Limb (tissue), 2 donors: ENCODE data around the gene EFCAB5.
"Not testable (repeated sequence)": the region's sequence is repeated elsewhere in the genome, so short reads cannot be mapped to it uniquely, and the experiment has no call there.

ENCODE experiments used
- DNase-seq, 2 donors: peaks; one replicate each; pipeline ENCODE4 v3.0.0-alpha.2; 2016; ENCODE audit errors: extremely low spot score in 2 of 2

The EFCAB5 gene

GRCh38 chr17:29941334-29941733, at the start of gene EFCAB5:
Gene EFCAB5 (plus strand): TSS chr17:29941634. CDS start chr17:29941797, 163 bp downstream.
- no peak for DNase-seq

- DNase-seq, result no peak
These were observed 49.2 kb upstream of the EFCAB5 start for GRCh38 chr17:29892201-29892600.

GRCh38 chr17:29897136-29897535, 44.3 kb upstream of the EFCAB5 start:
- DNase-seq, result not testable (repeated sequence)

- DNase-seq, result no peak
These were observed 38.0 kb upstream of the EFCAB5 start for GRCh38 chr17:29903471-29903870.

DNA sequence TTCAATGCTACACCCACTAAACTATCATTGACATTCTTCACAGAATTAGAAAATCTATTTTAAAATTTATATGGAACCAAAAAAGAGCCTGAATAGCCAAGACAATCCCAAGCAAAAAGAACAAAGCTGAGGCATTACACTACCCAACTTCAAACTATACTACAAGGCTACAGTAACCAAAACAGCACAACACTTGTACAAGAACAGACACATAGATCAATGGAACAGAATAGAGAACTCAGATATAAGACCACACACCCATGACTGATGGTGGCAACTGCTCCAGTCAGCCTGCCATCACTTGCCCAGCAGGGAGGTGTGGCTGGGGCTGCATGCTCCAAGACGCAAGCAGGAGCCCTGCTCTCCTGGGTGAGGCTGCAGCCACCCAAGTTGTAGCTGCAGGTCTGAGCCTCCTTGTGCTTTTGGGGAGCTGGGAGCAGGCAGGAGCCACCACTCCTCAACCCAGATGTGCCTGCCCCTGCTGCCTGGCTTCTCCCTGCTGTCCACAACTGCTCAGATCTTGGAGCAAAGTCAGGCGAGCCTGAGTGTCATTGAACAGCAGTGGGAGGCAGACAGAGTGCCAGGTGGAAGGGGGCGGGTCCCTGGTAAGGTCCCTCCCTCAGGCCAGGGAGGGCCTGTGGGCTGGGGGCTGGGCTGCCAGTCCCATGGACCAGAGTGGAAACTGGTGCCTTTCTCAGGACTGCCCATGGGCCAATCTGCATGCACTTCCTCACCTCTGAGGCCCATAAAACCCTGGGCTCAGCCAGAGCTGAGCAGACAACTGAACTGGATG, 36.2 kb upstream of the EFCAB5 start:
- DNase-seq, result no peak

GRCh38 chr17:29905879-29906167, 35.6 kb upstream of the EFCAB5 start:
- DNase-seq, result no peak

DNA sequence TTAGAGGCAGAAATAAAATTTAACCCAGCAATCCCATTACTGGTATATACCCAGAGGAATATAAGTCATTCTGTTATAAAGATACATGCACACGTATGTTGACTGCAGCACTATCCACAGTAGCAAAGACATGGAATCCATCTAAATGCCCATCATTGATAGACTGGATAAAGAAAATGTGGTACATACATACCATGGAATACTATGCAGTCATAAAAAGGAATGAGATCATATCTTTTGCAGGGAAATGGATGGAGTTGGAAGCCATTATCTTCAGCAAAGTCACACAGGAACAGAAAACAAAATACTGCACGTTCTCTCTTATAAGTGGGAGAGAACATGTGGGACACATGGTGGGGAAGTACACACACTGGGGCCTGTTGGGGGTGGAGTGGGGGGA, 34.5 kb upstream of the EFCAB5 start:
- no peak for DNase-seq

GRCh38 chr17:29909236-29910003, 32.0 kb upstream of the EFCAB5 start:
- DNase-seq, result no peak

DNA sequence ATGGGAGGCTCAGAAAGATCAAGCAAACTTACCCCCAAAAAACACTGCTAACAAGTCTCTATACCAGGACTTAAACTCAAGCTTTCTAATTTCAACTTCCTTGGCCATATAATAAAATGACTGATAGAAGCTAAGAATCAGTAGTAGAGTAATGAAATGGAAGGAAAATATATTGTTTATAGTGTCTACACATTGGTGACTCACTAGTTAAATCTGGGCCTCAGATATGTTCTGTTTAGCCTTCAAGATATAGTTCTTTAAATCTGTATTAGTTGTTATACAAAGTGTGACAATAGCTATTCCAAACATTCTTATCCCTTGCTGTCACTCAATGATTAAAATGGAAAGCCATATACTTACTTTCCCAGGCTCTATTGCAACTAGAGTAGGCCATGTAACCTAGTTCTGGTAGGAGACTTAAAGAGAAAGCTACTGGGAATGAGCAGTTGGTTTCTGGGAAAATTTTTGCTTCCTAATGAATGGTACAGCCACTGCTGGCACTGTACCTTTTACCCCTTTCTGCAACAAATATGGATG, 29.7 kb upstream of the EFCAB5 start:
- no peak for DNase-seq

DNA sequence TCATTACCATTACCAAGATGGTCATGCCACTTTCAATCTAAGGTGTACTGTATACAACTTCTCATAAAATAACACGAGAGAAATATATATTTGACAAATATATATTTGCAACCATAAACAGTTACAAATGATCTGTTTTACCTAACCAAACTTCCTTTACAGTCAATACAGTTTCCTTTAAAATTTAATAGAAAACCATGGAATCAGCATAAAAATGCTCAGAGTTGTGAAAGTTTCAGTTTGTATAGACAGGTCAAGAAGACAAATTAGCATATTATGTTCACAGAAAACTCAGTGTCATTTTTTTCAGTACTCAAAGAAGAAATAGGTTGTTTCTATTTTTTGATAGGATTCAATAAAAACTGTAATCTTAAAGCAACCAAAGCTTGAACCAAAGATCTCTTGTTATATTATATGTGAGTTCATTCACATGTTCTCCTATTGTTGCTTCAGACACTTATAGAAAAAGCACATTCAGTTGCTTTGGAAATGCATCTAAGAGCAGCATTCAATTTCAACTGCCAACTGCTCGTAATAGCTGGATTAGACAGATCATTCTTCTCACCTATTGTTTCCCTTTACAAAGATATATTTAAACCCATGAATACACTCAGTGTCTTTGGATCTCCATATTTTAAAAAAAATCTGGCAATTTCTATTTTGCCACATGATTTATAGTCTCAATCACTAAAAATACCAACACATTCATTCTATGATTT, 26.5 kb upstream of the EFCAB5 start:
- DNase-seq, result no peak

DNA sequence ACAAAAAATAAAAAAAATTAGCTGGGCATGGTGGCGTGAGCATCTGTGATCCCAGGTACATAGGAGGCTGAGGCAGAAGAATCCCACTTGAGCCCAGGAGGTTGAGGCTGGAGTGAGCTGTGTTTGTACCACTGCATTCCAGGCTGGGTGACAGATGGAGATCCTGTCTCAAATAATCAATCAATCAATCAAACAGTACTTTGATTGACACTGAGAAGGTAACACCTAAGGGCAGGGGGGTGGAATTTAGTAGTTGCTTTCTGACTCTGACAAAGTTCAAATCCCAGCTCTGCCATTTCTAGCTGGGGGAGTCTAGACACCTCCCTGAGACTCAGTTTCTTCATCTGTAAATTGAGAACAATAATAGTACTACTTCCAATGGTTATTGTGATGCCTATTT, 23.4 kb upstream of the EFCAB5 start:
- no peak for DNase-seq

DNA sequence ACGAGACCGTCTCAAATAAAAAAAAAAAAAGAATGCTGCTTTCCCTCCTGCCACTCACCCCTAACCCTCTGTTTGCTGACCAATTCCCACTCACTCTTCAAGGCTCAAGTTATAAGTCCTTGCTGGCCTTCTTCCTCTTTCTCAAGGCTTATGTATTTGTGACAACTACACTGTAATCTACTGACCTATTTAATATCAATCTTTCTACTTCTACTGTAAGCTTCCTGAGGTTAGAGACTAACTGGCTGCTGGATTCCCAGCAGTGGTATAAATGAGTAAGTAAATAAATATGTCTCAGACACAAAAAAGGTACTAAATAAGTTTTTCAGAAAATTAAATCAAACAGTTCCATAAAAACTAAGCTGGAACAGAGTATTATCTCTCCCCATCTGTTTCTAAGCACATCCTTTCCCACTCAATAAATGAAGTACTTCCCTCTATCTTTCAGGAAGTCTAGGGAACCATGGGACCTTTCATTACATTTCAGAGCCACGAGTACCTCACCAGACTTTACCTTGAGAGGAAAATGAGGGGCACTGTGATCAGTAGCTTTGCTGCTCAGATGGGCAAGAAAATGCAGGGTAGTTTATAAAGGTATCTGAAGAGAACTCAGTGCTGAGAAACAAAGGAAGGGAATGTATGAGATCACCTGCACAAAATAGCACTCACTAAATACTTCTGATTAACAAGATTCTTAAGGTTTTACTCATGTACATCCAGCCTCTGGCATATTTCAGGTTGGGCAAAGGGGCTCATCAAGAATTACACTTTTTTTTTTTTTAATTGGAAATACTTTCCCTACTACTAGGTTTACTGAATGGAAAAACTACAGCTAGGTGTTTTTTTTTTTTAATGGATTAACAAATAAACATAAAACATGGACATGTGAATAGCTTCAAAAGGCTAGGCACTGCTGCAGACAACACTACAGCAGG, 22.2 kb upstream of the EFCAB5 start:
- DNase-seq, result no peak

- DNase-seq, result no peak
These were observed 16.6 kb upstream of the EFCAB5 start for GRCh38 chr17:29924786-29925185.

DNA sequence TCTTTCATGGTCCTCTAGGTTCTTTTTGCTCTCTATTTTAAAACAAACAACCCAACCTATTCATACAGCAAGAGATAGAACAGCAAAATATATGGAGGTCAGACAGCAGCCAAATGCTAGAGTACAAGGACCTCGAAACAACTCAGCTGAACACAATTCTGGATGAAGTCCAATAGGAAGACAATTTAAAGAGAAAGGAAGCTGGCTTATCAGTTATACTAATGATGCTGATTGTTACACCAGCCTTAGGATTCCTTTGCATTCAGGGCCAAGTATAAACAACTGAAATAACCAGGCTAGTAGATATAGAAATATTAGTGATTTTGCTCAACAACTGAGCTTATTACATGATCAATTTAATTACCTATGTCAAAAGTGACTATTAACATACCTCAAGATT, 13.9 kb upstream of the EFCAB5 start:
- no peak for DNase-seq

DNA sequence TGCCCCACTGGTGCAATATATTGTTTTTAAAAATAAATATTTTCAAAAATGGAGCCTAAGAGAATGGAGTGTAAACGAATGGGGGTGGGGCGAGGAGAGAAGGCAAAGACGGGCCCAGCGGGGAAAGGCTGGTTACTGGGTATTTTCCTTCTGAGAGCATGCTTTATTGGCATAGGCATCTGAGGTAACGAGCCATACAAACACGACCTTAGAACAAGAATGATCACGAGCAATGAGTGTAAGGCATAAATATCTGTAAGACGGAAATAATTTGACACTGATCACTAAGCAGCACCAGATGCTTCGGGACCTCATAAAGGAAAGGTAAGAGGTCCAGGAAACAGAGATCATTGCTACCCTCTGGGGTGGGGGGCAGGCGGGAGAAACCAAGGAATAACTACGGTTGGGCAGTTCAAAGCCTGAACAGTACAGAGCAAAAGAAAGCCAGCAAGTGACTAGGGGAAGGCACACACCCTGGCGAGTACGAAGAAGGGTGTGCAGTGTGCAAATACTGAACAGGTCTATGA, 12.4 kb upstream of the EFCAB5 start:
- DNase-seq, result peak in 1 of 2 donors; percentile 24

DNA sequence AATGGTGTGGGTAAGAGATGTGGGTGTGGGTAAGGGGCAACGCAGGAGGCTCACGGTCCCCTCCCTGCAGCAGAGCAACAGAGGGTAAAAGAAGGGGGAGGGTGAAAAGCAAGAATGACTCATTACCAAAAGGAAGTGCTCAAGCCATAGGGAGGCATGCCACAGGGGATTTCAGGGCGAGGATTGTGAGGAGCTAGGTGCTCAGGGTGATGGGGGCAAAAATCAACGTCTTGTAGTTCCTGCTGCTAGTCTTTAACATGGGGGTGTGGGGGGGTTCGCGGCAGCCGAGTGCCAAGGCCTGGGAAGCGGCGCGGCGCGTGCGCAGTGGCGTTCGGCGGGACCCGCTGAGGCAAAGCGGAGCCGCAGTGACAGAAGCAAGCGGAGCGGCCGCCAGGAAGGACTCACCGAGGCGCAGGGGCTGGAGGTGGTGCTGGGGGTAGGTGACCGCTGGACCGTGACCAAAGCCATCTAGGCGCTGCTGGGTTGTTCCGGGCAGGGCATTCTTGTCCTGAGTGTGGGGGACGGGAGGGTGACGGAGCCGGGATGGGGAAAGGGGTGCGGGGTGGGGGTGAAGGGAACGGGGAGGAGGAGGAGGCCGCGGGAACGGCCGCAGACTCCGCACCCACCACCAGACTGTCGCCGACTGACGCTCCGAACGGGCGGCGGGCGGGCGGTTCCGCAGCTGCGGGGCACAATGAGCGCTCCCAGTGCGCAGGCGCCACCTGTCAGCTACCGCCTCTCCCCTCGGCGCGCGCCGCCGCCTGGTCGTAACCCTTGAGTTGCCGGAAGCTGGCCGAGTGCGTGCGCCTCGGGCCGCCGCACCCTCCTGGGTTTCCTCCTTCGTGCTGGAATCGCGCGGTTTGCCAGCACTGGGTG, 11.7 kb upstream of the EFCAB5 start, which contains the start of gene SSH2:
Gene SSH2, minus strand, starts transcription at position 696 of the 876 bp plus-strand sequence. Its CDS starts 228 bp downstream, at position 468.
- DNase-seq, result peak; percentile 92 to 94

- no peak for DNase-seq
These were observed 10.9 kb upstream of the EFCAB5 start for GRCh38 chr17:29930409-29931010.

DNA sequence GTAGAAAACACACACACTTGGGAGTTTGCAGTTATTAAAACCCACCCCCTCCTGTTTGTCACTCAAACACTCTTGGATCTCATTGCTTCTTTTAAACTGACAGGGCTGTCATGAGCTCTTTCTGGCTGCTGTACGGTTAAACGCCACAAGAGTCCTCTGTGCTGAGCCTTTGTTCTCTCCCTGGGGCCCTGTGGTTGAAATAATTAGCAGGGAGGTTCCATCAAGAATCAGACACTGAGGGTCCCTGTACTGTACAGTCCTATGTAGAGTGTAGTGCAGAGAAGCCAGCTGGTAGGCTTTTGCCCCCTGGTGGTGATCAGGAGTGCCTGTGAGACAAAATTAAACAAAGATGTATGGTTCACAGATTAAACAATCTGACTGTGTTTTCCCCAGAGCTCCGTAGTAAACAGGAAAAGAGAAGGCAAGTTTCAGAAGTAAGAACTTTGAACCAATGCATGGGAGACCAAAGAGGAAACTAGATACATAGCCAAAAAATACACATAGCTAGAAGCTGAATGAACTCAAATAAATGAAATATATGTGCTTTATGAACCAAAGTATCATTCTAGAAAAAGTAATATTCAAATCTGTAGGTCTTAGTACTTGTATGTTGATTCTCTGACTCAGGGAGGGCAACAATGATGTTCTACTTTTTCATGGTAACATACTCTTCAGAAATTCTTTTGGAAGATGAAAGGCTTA, 10.1 kb upstream of the EFCAB5 start:
- peak; percentile 73 to 91 for DNase-seq

DNA sequence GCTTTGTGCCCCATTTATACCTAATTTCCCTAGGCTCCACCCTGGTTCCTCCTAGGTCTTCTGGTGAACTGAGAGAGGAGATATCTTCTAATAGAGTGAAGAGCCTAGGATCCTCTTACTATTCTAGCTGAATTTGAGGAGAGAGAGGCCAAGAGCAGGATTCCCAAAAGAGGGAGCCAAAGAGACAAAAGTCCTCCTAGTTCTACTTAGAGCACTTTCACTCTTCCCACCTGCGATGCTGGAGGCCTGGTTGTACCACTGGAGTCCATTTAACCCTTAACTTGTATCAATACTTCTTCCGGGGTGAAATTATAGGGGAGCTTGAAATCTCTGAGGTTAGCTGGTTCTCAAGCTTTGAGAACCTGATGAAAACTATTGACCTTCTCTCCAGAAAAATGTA, 8.1 kb upstream of the EFCAB5 start:
- no peak for DNase-seq
